Stimulated activated CD8-positive, alpha-beta memory T cell treated with anti-CD3 and anti-CD28 coated beads, Interleukin-7, amount 100 ng/mL, for 48 hours (primary cell): ENCODE measurements around the gene MYO19.
"Not testable (repeated sequence)": the region's sequence is repeated elsewhere in the genome, so short reads cannot be mapped to it uniquely, and the experiment has no call there.

Experiments used
- DNase-seq, 2 donors: peaks; one replicate each; pipeline ENCODE4 v3.0.0-alpha.2; 2020; ENCODE audit warnings: low read depth in 1 of 2; ENCODE audit errors: extremely low read depth in 1 of 2

MYO19 gene

GRCh38 chr17:36500745-36501225 is 33.9 kb downstream of the MYO19 start:
- no peak for DNase-seq

GRCh38 chr17:36498560-36499300 is 35.9 kb downstream of the MYO19 start:
- no peak for DNase-seq

GRCh38 chr17:36498155-36498554 is 36.5 kb downstream of the MYO19 start:
- no peak for DNase-seq

GRCh38 chr17:36496018-36496789 is 38.5 kb downstream of the MYO19 start:
- DNase-seq: no peak

GRCh38 chr17:36495076-36495578 is 39.5 kb downstream of the MYO19 start:
- DNase-seq: no peak

- DNase-seq: no peak
These were observed 40.0 kb downstream of the MYO19 start for GRCh38 chr17:36494674-36495073.

- DNase-seq: no peak
These were observed 40.7 kb downstream of the MYO19 start for GRCh38 chr17:36493956-36494355.

- peak; percentile 70 to 82 for DNase-seq
These were observed 48.2 kb downstream of the MYO19 start, which contains the start of gene ZNHIT3 for GRCh38 chr17:36486204-36487194. ZNHIT3 (plus strand) TSS chr17:36486681; CDS start chr17:36486700, 19 bp downstream.

- no peak for DNase-seq
These were observed 48.9 kb downstream of the MYO19 start for GRCh38 chr17:36485805-36486203.

- no peak for DNase-seq
These were observed 49.6 kb downstream of the MYO19 start for GRCh38 chr17:36485027-36485426.

- not testable (repeated sequence) for DNase-seq
These were observed 50.6 kb downstream of the MYO19 start for GRCh38 chr17:36484021-36484420.

- DNase-seq: peak; percentile 62 to 64
These were observed 51.8 kb downstream of the MYO19 start for GRCh38 chr17:36482611-36483504.

- no peak for DNase-seq
These were observed 52.8 kb downstream of the MYO19 start for GRCh38 chr17:36481829-36482228.

- no peak for DNase-seq
These were observed 59.2 kb downstream of the MYO19 start for GRCh38 chr17:36475346-36475970.

GRCh38 chr17:36474571-36474970 is 60.1 kb downstream of the MYO19 start:
- DNase-seq: no peak

GRCh38 chr17:36470499-36470898 is 64.2 kb downstream of the MYO19 start:
- DNase-seq: no peak

GRCh38 chr17:36469733-36470132 is 64.9 kb downstream of the MYO19 start:
- no peak for DNase-seq

GRCh38 chr17:36468903-36469635 is 65.6 kb downstream of the MYO19 start:
- DNase-seq: no peak

GRCh38 chr17:36464765-36465088 is 69.9 kb downstream of the MYO19 start:
- no peak for DNase-seq
